HG03066 (cell line): ENCODE results near the gene RHOC.

Source experiments
- ATAC-seq: cut with Tn5 transposase; IDR thresholded peaks from one replicate; pipeline ENCODE4 v1.9.1; 2021; ENCODE audit warnings: low read depth; ENCODE audit not compliant: unreplicated experiment

Gene RHOC

DNA sequence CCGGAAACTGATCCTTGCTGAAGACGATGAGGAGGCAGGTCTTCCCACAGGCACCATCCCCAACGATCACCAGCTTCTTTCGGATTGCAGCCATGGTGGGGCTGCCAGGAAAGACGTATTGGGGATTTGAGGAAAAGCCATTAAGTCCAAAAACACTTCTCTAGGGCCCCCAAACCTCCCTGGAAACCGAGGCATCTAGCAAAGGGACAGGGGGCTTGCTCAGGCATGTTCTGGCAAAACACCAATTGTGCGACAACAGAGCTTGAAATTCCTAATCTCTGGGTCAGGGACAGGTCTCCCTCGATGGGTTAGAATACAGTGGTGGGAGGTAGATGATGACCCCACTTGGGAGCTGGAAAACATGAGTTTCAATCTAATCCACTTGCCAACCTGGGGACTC is 3.2 kb downstream of the RHOC start:
- ATAC-seq: no peak

DNA sequence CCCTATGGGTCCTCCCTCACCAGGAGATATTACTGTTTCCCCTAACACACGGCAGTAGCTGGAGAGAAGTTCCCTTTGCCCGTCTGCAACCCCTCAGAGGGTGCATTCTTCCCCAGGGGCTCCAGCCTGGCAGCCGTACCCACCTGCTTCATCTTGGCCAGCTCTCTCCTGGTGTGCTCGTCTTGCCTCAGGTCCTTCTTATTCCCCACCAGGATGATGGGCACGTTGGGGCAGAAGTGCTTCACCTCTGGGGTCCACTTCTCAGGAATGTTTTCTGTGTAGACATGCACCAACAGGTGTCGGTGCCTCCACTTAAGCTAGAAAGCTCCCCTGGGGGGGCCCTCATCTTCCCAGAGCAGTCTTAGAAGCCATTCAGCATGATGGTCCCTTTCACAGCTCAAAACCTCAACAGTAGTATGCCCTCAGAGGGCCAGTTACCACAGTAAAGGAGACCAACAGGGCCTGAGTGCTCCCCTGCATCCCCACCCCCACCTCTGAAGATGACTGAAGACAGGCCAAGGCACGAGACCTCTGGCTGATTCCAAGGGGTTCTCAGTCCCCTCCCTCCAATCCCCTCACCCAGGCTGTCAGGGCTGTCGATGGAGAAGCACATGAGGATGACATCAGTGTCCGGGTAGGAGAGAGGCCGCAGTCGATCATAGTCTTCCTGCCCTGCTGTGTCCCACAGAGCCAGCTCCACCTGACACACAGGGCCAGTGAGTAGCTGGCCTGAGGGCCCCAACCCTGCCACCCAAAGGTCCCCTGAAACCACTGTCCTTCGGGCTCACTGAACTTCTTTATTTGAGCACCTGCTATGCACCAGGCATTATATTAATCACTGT is 4.3 kb downstream of the RHOC start:
- ATAC-seq: no peak

- no peak for ATAC-seq
Measured at GRCh38 chr1:112702067-112702395, 4.9 kb downstream of the RHOC start.

GRCh38 chr1:112701227-112702066 is 5.5 kb downstream of the RHOC start:
- no peak for ATAC-seq

DNA sequence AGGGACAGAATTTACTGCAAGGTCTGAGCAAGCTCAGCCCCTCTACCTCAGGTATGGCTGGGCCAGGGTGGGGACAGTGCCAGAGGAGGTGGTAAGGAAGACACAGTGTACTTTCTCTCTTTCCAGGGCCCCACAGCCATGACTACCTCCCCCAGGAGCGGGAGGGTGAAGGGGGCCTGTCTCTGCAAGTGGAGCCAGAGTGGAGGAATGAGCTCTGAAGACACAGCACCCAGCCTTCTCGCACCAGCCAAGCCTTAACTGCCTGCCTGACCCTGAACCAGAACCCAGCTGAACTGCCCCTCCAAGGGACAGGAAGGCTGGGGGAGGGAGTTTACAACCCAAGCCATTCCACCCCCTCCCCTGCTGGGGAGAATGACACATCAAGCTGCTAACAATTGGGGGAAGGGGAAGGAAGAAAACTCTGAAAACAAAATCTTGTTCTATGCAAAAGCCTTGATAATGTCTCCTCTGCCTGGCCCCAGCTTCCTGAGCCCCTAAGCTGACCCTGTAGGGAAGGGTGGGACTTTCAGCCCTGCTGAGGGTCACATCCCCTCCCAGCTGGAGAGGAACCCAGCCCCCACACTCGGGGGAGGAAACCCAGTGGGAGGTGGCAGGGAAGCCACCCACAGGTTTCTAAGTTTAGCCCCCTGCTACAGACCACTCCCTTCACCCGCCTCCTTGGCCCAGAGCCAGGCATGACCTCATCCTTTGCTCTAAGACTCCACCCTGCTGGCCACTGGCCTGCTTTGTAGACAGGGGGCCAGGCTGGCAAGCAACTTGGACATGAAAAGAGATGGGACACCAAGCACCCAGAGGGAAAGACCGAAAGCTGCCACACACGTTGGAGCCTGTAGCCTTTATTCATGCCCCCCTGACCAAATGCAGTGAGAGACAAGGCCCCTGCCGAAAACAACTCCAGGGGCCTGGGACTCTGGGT is 6.4 kb downstream of the RHOC start:
- no peak for ATAC-seq

DNA sequence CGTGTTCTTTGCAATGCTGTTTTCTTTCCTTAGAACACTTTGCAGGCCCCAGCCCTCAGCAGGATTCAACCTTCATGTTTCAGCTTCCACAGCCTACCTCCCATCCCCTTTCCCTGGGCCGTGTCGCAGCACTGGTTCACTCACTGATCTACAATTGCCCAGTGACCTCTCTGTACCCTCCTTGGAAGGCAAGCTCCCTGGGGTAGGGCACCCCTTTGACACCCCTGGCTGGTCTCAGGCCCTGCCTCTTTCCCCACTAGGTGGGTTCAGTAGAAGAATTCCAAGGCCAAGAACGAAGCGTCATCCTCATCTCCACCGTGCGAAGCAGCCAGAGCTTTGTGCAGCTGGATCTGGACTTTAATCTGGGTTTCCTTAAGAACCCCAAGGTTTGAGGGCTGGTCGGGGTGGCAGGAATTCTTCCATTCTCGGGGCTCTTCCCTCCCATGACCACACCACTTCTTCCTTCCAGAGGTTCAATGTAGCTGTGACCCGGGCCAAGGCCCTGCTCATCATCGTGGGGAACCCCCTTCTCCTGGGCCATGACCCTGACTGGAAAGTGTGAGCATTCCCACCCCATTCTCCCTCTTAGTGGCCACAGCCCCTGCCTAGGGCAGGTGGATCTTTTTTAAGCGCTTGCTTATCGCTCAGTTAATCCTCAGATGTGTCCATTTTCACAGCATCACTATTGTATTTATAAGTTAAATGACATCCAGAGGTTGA is 7.3 kb downstream of the RHOC start:
- ATAC-seq: no peak

- no peak for ATAC-seq
Measured at GRCh38 chr1:112698366-112699310, 8.3 kb downstream of the RHOC start.

DNA sequence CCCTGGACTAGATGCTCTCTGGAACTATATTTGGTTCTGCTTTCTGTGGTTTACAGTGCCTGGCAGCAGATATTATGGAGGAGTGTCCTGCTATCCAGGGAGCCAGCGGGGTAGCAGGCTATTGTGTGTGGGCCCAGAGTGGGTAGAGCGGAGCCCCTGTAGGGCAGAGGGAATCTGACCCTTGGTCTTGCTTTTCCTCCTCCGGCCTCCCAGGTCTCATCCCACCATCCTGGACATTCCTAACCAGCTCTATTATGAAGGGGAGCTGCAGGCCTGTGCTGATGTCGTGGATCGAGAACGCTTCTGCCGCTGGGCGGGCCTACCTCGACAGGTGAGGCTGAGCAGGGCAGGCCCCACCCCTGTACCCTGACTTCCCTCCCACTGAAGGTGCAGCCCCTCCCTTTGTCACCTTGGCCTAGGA is 9.1 kb downstream of the RHOC start:
- no peak for ATAC-seq

GRCh38 chr1:112696578-112697314 is 10.2 kb downstream of the RHOC start:
- no peak for ATAC-seq

- no peak for ATAC-seq
Measured at GRCh38 chr1:112695276-112695675, 11.7 kb downstream of the RHOC start.

DNA sequence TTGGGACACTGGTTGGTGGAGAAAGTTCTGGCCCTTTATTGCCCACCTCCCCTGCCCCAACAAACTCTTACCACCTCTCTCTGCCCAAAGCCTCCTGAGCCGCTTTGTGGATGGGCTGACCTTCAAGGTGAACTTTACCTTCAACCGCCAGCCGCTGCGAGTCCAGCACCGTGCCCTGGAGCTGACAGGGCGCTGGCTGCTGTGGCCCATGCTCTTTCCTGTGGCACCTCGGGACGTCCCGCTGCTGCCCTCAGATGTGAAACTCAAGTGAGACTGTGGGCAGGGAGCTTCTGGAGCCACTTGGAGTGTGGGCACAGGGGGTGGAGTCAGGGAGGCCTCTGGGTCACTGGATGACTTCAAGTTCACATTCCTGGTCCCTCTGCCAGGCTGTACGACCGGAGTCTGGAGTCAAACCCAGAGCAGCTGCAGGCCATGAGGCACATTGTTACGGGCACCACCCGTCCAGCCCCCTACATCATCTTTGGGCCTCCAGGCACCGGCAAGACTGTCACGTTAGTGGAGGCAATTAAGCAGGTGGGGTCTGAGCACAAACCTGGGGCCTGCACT is 12.5 kb downstream of the RHOC start:
- no peak for ATAC-seq

DNA sequence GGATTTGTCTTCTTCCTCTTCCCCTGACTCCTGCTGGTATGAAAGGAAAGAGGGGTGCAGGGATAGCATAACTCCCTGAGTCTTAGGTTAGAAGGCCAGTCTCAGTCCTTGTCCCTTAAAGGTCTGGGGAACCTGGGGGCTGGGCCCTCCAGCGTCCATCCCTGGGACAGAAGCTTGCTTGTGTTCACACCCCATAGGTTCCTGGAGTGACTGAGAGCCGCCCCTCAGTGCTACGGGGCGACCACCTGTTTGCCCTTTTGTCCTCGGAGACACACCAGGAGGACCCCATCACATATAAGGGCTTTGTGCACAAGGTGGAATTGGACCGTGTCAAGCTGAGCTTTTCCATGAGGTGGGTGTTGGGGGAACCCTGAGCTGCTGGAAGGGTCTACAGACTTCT is 13.1 kb downstream of the RHOC start:
- ATAC-seq: no peak

- no peak for ATAC-seq
Measured at GRCh38 chr1:112692681-112693080, 14.2 kb downstream of the RHOC start.

GRCh38 chr1:112689842-112690237 is 17.1 kb downstream of the RHOC start:
- no peak for ATAC-seq

DNA sequence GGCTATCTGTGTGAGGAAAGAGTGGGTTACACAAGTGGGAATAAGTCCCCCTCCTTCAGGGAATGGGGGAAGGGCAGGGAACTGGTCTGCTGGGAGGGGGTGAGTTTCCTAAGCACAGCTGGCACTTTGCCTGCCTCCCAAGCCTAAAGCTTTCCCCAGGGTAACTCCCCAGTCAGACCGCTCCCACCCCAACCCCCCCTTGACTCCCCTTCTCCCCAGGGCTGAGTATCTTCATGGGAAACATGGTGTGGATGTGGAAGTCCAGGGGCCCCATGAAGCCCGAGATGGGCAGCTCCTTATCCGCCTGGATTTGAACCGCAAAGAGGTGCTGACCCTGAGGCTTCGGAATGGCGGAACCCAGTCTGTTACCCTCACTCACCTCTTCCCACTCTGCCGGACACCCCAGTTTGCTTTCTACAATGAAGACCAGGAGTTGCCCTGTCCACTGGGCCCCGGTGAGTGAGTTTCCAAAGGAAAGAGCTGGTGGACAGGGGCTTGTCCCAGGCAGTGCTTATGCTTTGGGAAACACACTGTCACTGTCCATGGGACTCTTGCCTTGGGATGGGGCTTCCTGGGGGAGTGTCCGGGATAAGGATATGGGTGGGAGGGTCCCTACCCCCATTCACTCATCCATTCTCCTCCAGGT is 17.6 kb downstream of the RHOC start:
- ATAC-seq: no peak

- no peak for ATAC-seq
Measured at GRCh38 chr1:112688781-112689193, 18.1 kb downstream of the RHOC start.

GRCh38 chr1:112687785-112688496 is 19.0 kb downstream of the RHOC start:
- ATAC-seq: no peak
